Loucy (cell line): Measurements from ENCODE around the gene CACNA2D3.

Source experiments
- H2AFZ ChIP-seq: fragments of 200-600 bp; sonication (generic); 2 replicates; pipeline ENCODE4 v1.6.0; 2016; ENCODE audit warnings: antibody characterized with exemption, mild to moderate bottlenecking, low read length, moderate library complexity
- H3F3A ChIP-seq: fragments of 200-600 bp; 2 replicates; pipeline ENCODE4 v1.6.0; 2016; ENCODE audit warnings: antibody characterized with exemption, low read depth, mild to moderate bottlenecking
- H3K27me3 ChIP-seq: fragments of 200-600 bp; sonication (generic); 2 replicates; pipeline ENCODE4 v1.6.1; 2014; ENCODE audit warnings: low read length, mild to moderate bottlenecking; ENCODE audit not compliant: insufficient read depth, poor library complexity, severe bottlenecking
- H3K36me3 ChIP-seq: fragments of 200-600 bp; sonication (generic); 2 replicates; pipeline ENCODE4 v1.6.1; 2016; ENCODE audit warnings: low read length; ENCODE audit not compliant: insufficient read depth
- H3K4me1 ChIP-seq: fragments of 200-600 bp; sonication (generic); 2 replicates; pipeline ENCODE4 v1.5.1; 2014; ENCODE audit warnings: low read length, mild to moderate bottlenecking; ENCODE audit not compliant: insufficient read depth, poor library complexity, severe bottlenecking
- H3K4me2 ChIP-seq: fragments of 200-600 bp; sonication (generic); 2 replicates; pipeline ENCODE4 v1.6.0; 2014; ENCODE audit warnings: antibody characterized with exemption, low read length, low read depth, mild to moderate bottlenecking; ENCODE audit not compliant: poor library complexity, severe bottlenecking
- H3K4me3 ChIP-seq: fragments of 200-600 bp; sonication (generic); 2 replicates; pipeline ENCODE4 v1.5.1; 2014; ENCODE audit warnings: low read length, mild to moderate bottlenecking, mixed read lengths; ENCODE audit not compliant: poor library complexity, severe bottlenecking
- H3K79me2 ChIP-seq: fragments of 200-600 bp; sonication (generic); 2 replicates; pipeline ENCODE4 v1.6.1; 2014; ENCODE audit warnings: low read length; ENCODE audit not compliant: insufficient read depth
- H3K9ac ChIP-seq: fragments of 200-600 bp; sonication (generic); 2 replicates; pipeline ENCODE4 v1.6.0; 2014; ENCODE audit warnings: mild to moderate bottlenecking, low read depth, low read length, moderate library complexity; ENCODE audit not compliant: poor library complexity, severe bottlenecking
- H3K9me2 ChIP-seq: fragments of 200-600 bp; sonication (generic); replicated peaks from 2 replicates; pipeline ENCODE4 v1.6.1; 2016; ENCODE audit warnings: low read depth, low read length, mixed read lengths
- H3K9me3 ChIP-seq: fragments of 200-600 bp; sonication (generic); 2 replicates; pipeline ENCODE4 v1.6.1; 2014; ENCODE audit warnings: mild to moderate bottlenecking, antibody characterized with exemption, low read length, low read depth; ENCODE audit not compliant: insufficient read depth
- H4K20me1 ChIP-seq: fragments of 200-600 bp; sonication (generic); 2 replicates; pipeline ENCODE4 v1.6.0; 2014; ENCODE audit warnings: antibody characterized with exemption, low read length, mild to moderate bottlenecking; ENCODE audit not compliant: insufficient read depth, poor library complexity, severe bottlenecking
- CTCF ChIP-seq: fragments of 200-600 bp; sonication (generic); conservative IDR thresholded peaks from 2 replicates; pipeline ENCODE4 v1.5.1; 2014; ENCODE audit warnings: mild to moderate bottlenecking, antibody characterized with exemption, low read length
- EZH2phosphoT487 ChIP-seq: fragments of 200-600 bp; IDR thresholded peaks from 2 replicates; pipeline ENCODE4 v1.6.1; 2018; ENCODE audit warnings: antibody characterized with exemption, mild to moderate bottlenecking, moderate library complexity, borderline replicate concordance

The CACNA2D3 gene

GRCh38 chr3:55014081-55014480, 891.7 kb downstream of the CACNA2D3 start:
- Histone ChIP-seq H3K9me2 (no peaks in the 10 kb centered on the region), H3K4me3 (no peak overlapping the region), H3K4me2 (no peak overlapping the region), H3K27me3 (no peaks in the 10 kb centered on the region), H3K9me3 (no peaks in the 10 kb centered on the region), H2AFZ (no peak overlapping the region), H3K36me3 (no peaks in the 10 kb centered on the region), H3K9ac (no peak overlapping the region), H3K4me1 (no peaks in the 10 kb centered on the region), H3K79me2 (no peaks in the 10 kb centered on the region), H3F3A (no peaks in the 10 kb centered on the region), H4K20me1 (no peaks in the 10 kb centered on the region)
- no peak for TF ChIP-seq CTCF
- no peak for TF ChIP-seq EZH2phosphoT487

DNA sequence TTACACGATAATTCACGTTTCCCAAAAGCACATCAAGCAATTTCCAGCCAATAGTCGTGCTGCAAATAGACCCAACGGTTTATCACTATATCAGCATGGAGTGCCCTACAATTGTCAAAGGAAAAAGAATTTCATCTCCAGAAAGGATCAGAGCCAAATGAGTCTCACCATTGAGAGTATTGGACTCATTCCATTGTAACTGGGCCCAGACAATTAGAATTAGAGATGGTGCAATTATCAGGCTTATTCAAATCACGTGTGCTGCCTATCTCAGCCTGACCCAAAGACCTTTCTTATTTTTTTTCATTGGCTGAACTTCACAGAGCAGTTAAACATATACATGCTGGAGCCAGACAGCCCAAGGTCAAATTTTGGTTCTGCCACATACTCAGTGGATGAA, 892.6 kb downstream of the CACNA2D3 start:
- Histone ChIP-seq H3K4me3 (no peak overlapping the region), H2AFZ (no peak overlapping the region), H3K9me3 (no peaks in the 10 kb centered on the region), H3K79me2 (no peaks in the 10 kb centered on the region), H3K4me1 (no peaks in the 10 kb centered on the region), H3K9me2 (no peaks in the 10 kb centered on the region), H3F3A (no peaks in the 10 kb centered on the region), H3K9ac (no peak overlapping the region), H3K27me3 (no peaks in the 10 kb centered on the region), H3K4me2 (no peak overlapping the region), H4K20me1 (no peaks in the 10 kb centered on the region), H3K36me3 (no peaks in the 10 kb centered on the region)
- TF ChIP-seq EZH2phosphoT487 = no peak
- TF ChIP-seq CTCF = no peak

GRCh38 chr3:55017876-55018275, 895.5 kb downstream of the CACNA2D3 start:
- no peaks in the 10 kb centered on the region for H3K79me2 ChIP-seq
- no peaks in the 10 kb centered on the region for H3K4me1 ChIP-seq
- H3K4me3 ChIP-seq = no peak overlapping the region
- H3K9ac ChIP-seq = no peak overlapping the region
- no peaks in the 10 kb centered on the region for H3K36me3 ChIP-seq
- no peaks in the 10 kb centered on the region for H3K27me3 ChIP-seq
- no peaks in the 10 kb centered on the region for H3K9me2 ChIP-seq
- TF ChIP-seq CTCF = no peak
- H3K4me2 ChIP-seq = no peak overlapping the region
- no peaks in the 10 kb centered on the region for H3K9me3 ChIP-seq
- no peaks in the 10 kb centered on the region for H3F3A ChIP-seq
- H2AFZ ChIP-seq = no peak overlapping the region
- H4K20me1 ChIP-seq = no peaks in the 10 kb centered on the region
